ENCODE results near the gene CA14.
A peak's percentile ranks its signal among the peaks of the same experiment; 100 is the strongest.

The CA14 gene

DNA sequence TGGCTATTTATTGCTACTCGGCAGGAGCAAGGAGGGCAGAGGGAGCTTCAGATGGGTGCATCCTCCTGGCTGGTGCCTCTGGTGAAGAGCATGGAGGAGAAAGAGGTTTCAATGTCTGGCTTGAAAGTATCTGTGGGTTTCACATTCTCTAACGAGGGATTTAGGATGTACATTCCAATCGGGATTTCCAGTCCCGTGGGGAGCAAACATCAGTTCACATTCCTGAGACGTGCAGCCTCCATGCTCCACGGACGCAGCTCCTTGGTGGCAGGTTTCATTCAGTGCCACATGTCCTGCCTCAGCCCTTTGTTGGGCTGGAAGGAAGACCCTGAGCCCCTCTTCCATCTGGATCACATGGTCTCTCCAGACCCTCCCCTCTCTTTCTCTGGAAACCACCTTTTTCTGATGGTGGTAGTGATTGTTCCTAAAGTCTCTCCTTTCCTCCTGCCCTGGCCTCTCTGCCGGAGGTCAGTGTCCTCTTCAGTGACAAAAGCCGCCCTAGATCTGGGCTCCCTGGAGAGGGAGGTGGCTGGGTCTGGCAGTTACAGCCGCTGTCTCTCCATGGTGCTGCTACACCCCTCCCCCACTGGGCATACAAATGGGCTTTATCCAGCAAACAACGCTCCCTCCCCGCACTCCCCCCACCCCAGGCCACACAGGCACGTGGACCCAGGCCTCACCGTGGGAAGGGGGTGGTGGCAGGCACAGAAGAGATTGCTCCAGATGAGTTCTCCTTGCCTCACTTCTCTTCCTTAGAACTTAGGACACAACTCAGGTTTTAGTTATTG lies 826 bp upstream of the CA14 start:
- intact Hi-C loops (cut with micrococcal nuclease), result loop anchor here (1.0 to 10.0 kb wide), 2 partner anchors 25 to 168 kb away; no protein-coding TSS in a partner anchor
- Mint-ChIP-seq H3K4me3 (no peak overlapping the region), H3K27me3 (peaks cover 62% of the 10 kb centered on the region), H3K4me1 (ENCODE audit: low read depth) (peaks cover 30% of the 10 kb centered on the region), H3K27ac (peak overlapping the region; percentile 70), H3K36me3 (ENCODE audit: low read depth) (no peaks in the 10 kb centered on the region), H3K9me3 (no peaks in the 10 kb centered on the region)

DNA sequence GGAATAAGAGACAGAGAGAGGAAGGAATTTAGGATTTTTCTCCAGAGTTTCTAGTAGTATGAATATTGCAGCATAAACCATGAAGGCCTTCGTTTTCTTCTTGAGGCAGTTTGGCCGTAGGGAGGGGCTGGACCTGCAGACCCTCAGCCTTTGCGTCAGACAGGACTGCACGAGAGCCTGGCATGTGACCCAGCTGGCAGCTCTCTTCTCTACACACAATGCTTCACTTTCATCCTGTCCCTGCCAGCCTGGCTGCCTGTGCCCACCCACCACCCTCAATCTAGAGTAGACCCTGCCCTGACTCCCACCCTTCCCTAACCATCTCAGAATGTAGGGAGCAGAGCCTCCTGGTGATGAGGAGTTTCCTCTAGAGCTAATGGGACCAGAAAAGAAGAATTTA lies 1.6 kb downstream of the CA14 start:
- H3K4me3 Mint-ChIP-seq, result no peak overlapping the region
- H3K27ac Mint-ChIP-seq, result no peak overlapping the region
- peaks cover under 1% of the 10 kb centered on the region for H3K36me3 Mint-ChIP-seq (ENCODE audit: low read depth)
- H3K9me3 Mint-ChIP-seq, result no peaks in the 10 kb centered on the region
- peaks cover 34% of the 10 kb centered on the region for H3K4me1 Mint-ChIP-seq (ENCODE audit: low read depth)
- intact Hi-C loops (cut with micrococcal nuclease), result loop anchor here (10.0 kb wide), 1 partner anchor 166 kb away; no protein-coding TSS in a partner anchor
- H3K27me3 Mint-ChIP-seq, result peaks cover 50% of the 10 kb centered on the region

DNA sequence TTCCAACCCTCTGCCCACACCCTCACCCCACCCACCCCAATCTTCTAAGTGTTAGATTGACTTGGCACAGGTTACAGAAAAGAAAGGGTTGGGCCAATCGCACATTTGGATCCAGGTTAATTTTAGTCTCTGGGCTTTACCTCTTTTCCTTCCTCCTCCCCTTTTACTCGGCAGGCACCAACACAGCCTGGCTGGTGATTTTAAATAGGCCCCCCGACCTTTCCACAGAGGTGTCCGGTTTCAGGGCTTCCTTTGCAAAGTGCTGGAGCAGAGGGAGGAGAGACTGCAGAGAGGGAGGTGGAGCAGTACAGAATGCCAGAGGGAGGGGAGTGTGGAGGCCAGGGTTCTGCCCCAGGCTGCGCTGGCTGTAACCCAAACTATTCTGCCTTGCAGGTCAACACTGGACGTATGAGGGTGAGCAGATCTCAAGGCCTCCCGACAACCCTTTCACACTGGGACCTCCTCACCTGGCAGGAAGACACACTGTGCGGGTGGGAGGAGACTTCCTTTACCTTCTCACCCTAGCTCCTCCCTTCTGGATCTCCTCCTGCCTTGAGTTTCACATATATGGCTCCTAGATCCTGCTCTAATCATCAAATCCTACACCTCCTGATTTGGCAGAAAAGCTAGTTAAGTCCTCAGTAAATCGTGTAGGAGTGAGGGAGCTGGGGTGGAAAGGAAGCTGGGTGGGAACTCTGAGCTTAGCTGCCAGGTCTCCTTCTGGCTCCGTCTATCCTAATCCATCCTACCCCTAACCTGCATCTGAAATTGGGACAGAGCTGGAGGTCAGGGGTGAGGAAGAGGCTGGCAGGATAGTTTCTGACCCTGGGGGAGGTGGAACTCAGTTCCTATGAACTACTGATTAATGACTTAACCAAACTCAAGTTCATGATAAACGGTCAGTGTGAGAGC lies 2.4 kb downstream of the CA14 start:
- Mint-ChIP-seq H3K4me1 (ENCODE audit: low read depth) (peaks cover 39% of the 10 kb centered on the region), H3K4me3 (no peak overlapping the region), H3K27ac (no peak overlapping the region), H3K36me3 (ENCODE audit: low read depth) (peaks cover 9% of the 10 kb centered on the region), H3K27me3 (peaks cover 50% of the 10 kb centered on the region), H3K9me3 (no peaks in the 10 kb centered on the region)
- intact Hi-C loops (cut with micrococcal nuclease), result loop anchor here (10.0 kb wide), 1 partner anchor 165 kb away; no protein-coding TSS in a partner anchor

DNA sequence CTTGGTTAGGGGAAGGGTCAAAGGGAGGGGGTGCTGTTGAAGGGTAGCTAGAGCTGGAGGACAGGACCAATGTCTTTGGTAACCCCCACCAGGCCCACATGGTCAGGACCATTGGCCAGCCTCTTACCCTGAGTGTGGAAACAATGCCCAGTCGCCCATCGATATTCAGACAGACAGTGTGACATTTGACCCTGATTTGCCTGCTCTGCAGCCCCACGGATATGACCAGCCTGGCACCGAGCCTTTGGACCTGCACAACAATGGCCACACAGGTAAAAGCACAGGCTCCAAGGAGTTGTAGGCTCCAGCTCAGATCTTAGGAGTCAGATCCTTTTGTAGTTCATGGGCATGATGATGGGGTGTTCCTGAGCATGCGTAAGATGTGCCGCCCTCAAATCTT lies 3.8 kb downstream of the CA14 start:
- intact Hi-C loops (cut with micrococcal nuclease), result no loop called here
- H3K36me3 Mint-ChIP-seq (ENCODE audit: low read depth), result peaks cover 22% of the 10 kb centered on the region
- peaks cover 43% of the 10 kb centered on the region for H3K27me3 Mint-ChIP-seq
- H3K9me3 Mint-ChIP-seq, result no peaks in the 10 kb centered on the region
- H3K4me1 Mint-ChIP-seq (ENCODE audit: low read depth), result peaks cover 40% of the 10 kb centered on the region
- no peak overlapping the region for H3K27ac Mint-ChIP-seq
- H3K4me3 Mint-ChIP-seq, result no peak overlapping the region

DNA sequence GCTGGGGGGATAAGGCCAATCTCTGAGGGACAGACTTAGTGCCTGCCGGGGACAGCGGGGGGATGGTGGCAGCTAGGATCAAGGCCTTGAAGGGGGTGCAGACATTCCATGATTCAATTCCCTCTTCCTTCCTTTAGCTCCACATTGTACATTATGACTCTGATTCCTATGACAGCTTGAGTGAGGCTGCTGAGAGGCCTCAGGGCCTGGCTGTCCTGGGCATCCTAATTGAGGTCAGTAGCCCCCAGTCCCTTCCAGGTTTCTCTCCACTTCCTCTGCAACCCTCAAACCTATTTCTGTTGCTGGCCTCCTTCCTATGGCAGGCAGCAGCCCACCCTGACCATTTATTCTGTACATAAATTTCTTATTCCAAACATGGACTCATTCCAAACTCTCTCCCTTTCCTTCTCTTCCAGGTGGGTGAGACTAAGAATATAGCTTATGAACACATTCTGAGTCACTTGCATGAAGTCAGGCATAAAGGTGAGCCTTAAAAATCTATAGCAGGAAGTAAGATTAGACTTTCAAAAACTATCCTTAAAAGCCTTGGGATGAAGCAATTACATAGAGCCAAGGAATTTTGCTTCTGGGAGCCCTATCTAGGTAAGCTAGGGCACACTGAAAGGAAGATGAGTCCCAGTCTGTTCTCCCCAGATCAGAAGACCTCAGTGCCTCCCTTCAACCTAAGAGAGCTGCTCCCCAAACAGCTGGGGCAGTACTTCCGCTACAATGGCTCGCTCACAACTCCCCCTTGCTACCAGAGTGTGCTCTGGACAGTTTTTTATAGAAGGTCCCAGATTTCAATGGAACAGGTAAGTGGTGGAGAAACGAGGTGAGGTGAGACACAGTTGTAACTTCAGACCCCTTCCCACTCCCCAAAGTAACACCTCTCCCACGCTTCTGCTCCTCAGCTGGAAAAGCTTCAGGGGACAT lies 5.1 kb downstream of the CA14 start:
- Mint-ChIP-seq H3K27me3 (peaks cover 31% of the 10 kb centered on the region), H3K4me3 (no peak overlapping the region), H3K9me3 (no peaks in the 10 kb centered on the region), H3K36me3 (ENCODE audit: low read depth) (peaks cover 35% of the 10 kb centered on the region), H3K27ac (no peak overlapping the region), H3K4me1 (ENCODE audit: low read depth) (peaks cover 40% of the 10 kb centered on the region)
- intact Hi-C loops (cut with micrococcal nuclease), result no loop called here

DNA sequence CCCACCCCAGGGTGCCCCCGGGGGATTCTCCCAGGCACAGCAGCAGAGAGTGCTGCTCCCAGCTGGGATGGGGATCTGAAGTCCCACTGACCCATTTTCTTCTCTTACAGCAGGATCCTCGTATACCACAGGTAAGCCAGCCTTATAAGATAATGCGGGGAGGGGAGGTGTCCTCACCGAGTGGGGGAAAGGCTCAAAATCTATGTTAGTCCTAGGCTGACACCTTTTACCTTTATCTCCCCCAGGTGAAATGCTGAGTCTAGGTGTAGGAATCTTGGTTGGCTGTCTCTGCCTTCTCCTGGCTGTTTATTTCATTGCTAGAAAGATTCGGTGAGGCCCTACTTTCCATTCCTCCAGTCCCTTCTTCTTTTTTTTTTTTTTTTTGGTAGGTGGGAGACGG lies 6.0 kb downstream of the CA14 start:
- no peak overlapping the region for H3K4me3 Mint-ChIP-seq
- H3K27me3 Mint-ChIP-seq, result peaks cover 22% of the 10 kb centered on the region
- H3K4me1 Mint-ChIP-seq (ENCODE audit: low read depth), result peaks cover 42% of the 10 kb centered on the region
- H3K27ac Mint-ChIP-seq, result no peak overlapping the region
- intact Hi-C loops (cut with micrococcal nuclease), result no loop called here
- H3K9me3 Mint-ChIP-seq, result no peaks in the 10 kb centered on the region
- peaks cover 44% of the 10 kb centered on the region for H3K36me3 Mint-ChIP-seq (ENCODE audit: low read depth)

DNA sequence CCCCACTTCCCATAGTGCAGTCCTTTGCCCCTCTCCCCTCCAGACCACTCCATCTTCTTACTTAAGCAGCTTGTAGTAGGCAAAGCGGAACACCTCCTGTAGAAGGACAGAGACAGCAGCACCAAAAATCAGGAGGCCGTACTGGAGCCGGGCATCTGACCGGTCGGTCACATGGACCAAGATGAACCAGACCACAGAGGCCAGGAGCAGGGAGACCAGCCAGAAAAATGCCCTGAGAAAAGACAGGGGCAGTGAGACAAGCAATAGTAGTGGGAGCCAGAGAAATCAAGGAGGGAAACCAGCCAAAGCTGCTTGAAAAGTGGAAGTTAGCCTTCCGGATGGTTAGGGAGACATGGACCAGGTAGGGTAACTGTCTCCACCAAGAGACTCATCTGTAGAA lies 10.3 kb downstream of the CA14 start:
- peak overlapping the region; percentile 95 for H3K27ac Mint-ChIP-seq

DNA sequence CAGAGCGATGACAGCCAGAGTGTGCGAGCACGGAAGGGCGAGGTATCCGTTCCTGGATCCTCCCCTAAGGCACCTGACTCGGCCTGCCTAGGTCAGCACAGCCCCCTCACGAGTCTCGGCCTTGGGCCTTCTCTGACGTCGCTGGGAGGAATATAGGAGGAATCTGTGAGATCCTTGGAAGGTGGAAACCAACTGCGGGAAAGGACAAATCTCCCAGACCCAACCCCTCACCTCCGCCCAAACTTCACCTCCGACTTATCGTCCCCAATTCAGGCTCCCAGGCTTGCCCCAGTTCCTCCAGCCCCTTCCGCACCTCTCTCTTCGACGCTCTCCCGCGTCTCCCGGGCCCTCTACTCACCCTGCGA lies 10.7 kb downstream of the CA14 start:
- Mint-ChIP-seq H3K4me3 (peak overlapping the region; percentile 99), H3K27me3 (no peaks in the 10 kb centered on the region), H3K36me3 (ENCODE audit: low read depth) (peaks cover 50% of the 10 kb centered on the region), H3K27ac (peak overlapping the region; percentile 95), H3K4me1 (ENCODE audit: low read depth) (peaks cover 73% of the 10 kb centered on the region), H3K9me3 (no peaks in the 10 kb centered on the region)
- intact Hi-C loops (cut with micrococcal nuclease), result loop anchor here (2.0 kb wide), 1 partner anchor 32 kb away; the partner anchor contains the start of gene ANP32E

More for the DNA sequence above, 10.3 kb downstream of the CA14 start:
- Mint-ChIP-seq H3K9me3 (no peaks in the 10 kb centered on the region), H3K36me3 (ENCODE audit: low read depth) (peaks cover 50% of the 10 kb centered on the region), H3K4me3 (peak overlapping the region; percentile 99), H3K4me1 (ENCODE audit: low read depth) (peaks cover 72% of the 10 kb centered on the region), H3K27me3 (no peaks in the 10 kb centered on the region)
- intact Hi-C loops (cut with micrococcal nuclease), result loop anchor here (2.0 kb wide), 1 partner anchor 31 kb away; the partner anchor contains the start of gene ANP32E

DNA sequence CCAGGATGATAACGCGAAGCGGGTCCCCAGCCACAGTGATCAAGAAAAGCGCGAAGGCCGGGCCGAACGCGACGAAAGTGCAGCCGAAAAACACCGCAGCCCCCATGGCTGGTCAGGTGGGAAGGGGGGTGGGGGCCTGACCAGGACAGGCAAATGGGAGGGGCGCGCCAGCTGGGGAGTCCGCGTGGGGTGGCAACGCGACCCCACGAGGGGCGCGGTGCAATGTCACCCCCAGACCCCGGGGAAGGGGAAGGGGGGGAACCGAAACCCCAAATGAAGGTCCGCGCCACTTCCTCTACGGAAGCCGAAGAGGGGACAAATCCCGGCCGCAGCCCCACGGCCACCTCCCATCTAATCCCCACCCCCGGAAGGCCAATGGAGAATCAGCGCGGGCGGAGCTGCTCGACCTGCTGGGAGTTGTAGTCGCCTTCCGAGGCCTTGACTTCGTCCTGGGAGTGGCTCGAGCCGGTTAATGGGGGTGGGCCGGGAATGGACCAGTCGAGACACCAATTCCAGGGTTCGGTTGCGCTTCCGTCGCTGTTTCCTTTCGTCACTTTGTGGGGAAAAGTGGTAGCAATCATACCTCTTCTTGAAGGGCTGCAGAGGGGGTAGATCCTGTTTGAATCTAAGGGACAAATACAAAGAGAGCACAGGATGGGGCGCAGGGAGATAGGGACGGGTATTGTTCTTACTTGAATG lies 11.3 kb downstream of the CA14 start, which contains the start of gene APH1A:
APH1A (minus strand) TSS at position 312 of the 699 bp plus-strand sequence; CDS start at position 106, 206 bp downstream.
- H3K4me3 Mint-ChIP-seq, result peak within 1 kb of the TSS; percentile 99
- H3K9me3 Mint-ChIP-seq, result no peaks in the 10 kb centered on the region
- intact Hi-C loops (cut with micrococcal nuclease), result loop anchor here (2.0 kb wide), 1 partner anchor 32 kb away; the partner anchor contains the start of gene ANP32E
- peaks cover 76% of the 10 kb centered on the region for H3K4me1 Mint-ChIP-seq (ENCODE audit: low read depth)
- peaks cover 54% of the 10 kb centered on the region for H3K36me3 Mint-ChIP-seq (ENCODE audit: low read depth)
- no peaks in the 10 kb centered on the region for H3K27me3 Mint-ChIP-seq
- peak within 1 kb of the TSS; percentile 95 for H3K27ac Mint-ChIP-seq

DNA sequence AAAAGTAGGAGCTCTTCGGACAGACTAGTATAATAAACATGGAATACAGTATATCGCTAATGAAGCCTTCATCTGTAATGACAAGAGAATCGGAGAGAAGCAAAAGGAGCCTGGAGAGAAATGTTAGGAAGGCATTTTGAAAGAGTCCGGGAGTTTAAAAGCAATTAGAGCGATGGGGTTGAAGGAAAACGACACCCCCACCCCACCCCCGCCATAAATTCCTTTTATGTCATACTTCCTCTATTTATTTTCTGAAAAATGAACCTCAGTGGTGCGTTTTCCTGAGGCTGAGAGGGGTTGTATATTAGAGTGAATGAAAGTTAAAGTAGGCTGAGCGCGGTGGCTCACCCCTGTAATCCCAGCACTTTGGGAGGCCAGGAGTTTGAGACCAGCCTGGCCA lies 11.9 kb downstream of the CA14 start:
- Mint-ChIP-seq H3K27me3 (no peaks in the 10 kb centered on the region), H3K4me1 (ENCODE audit: low read depth) (peaks cover 77% of the 10 kb centered on the region), H3K36me3 (ENCODE audit: low read depth) (peaks cover 53% of the 10 kb centered on the region), H3K27ac (peak overlapping the region; percentile 95), H3K9me3 (no peaks in the 10 kb centered on the region), H3K4me3 (peak overlapping the region; percentile 99)
- intact Hi-C loops (cut with micrococcal nuclease), result loop anchor here (2.0 kb wide), 1 partner anchor 33 kb away; the partner anchor contains the start of gene ANP32E

DNA sequence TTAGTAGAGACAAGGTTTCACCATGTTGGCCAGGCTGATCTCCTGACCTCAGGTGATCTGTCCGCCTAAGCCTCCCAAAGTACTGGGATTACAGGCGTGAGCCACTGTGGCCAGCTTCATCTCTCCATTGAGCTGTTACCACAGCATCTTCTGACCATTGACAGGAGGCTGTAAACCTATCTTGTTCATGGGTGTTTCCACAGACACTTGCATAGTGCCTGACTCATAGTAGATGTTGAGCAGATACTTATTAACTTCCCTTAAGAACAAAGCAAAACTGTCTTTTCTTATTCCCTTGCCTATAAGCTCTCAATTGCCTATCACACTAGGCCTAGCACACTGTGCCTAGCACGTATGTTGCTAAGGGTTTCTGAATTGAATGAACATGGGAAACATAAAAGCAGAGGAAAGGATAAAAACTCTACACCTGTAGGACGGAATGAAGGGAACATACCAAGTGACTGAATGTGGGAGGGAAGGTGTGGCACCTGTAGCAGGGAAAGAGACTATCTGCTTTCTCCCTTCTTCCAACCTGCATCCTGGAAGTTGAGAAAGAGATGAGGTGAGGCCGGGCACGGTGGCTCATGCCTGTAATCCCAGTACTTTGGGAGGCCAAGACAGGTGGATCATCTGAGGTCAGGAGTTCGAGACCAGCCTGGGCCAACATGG lies 13.9 kb downstream of the CA14 start:
- no peaks in the 10 kb centered on the region for H3K27me3 Mint-ChIP-seq
- peaks cover 43% of the 10 kb centered on the region for H3K36me3 Mint-ChIP-seq (ENCODE audit: low read depth)
- H3K4me1 Mint-ChIP-seq (ENCODE audit: low read depth), result peaks cover 64% of the 10 kb centered on the region
- H3K4me3 Mint-ChIP-seq, result no peak overlapping the region
- no peaks in the 10 kb centered on the region for H3K9me3 Mint-ChIP-seq
- H3K27ac Mint-ChIP-seq, result peak overlapping the region; percentile 83
- intact Hi-C loops (cut with micrococcal nuclease), result no loop called here

DNA sequence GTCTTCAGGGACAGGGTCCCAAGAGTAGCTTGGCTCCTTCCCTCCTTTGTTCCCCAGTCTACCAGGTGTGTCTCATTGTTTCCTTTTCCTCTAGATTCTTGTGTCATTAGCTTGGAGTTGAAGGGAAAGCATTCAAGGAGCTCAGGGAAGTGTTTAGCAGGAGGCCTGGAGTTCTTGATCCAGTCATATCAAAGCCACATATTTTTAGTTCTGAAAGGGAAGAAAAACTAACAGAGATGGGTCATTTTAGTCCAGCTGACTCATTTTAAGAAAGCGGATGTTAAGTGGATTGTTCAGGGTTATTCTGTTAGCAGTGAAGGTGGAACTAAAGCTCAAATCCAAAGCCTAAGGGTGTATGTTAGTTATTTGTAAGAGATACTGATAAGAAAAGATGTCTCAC lies 15.7 kb downstream of the CA14 start:
- intact Hi-C loops (cut with micrococcal nuclease), result no loop called here
- peak overlapping the region; percentile 77 for H3K4me3 Mint-ChIP-seq
- H3K27ac Mint-ChIP-seq, result peak overlapping the region; percentile 83
- H3K4me1 Mint-ChIP-seq (ENCODE audit: low read depth), result peaks cover 49% of the 10 kb centered on the region
- no peaks in the 10 kb centered on the region for H3K27me3 Mint-ChIP-seq
- H3K9me3 Mint-ChIP-seq, result no peaks in the 10 kb centered on the region
- peaks cover 32% of the 10 kb centered on the region for H3K36me3 Mint-ChIP-seq (ENCODE audit: low read depth)

Data from dendritic cell treated with granulocyte-macrophage colony-stimulating factor and Interleukin-4, amounts not matched to agents 40 ng/mL and 50 ng/mL, for 4 days (primary cell).